ENCODE results near the gene RAB37. TPM values are rescaled to one million over a fixed set of nuclear protein-coding genes. Genes with fewer than 3 reads are reported as not detected.

The RAB37 gene
- total and polyA plus RNA-seq, 2 donors from 2014 or later, result 1.7 to 5.6 TPM

DNA sequence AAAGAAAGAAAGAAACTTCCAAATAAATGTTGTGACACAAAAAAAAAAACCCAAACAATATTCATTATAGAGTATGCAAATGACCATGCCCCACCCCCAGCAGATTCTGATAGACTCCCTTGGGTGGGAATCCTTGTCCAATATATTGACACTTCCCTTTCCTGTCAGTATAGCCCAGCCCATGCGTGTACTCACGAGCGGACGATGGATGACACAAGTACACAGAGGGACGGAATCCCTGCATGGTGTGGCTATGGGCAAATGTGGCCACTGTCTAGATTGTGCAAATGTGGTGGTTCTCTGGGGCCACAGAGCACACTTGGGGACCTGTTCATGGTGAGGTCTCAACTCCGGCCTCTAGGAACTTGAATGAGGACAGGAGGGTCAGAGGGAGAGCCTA lies 3.1 kb downstream of the RAB37 start:
- no peak for DNase-seq
- FAIRE-seq, result no peak
- Histone ChIP-seq H3K4me1 (ENCODE audit: control insufficient read depth in 2 of 3, insufficient read depth in 2 of 3, low read depth in 1 of 3, low read length in 3 of 3) (peaks cover 0 to 18% (median 0%) of the 10 kb centered on the region in 3 donors), H3K27ac (ENCODE audit: low read depth in 2 of 2, low read length in 2 of 2) (no peak overlapping the region), H3K4me3 (ENCODE audit: low read length in 3 of 3) (no peak overlapping the region), H3K36me3 (ENCODE audit: control insufficient read depth in 2 of 3, insufficient read depth in 3 of 3, low read length in 3 of 3) (no peaks in the 10 kb centered on the region), H3K9me3 (ENCODE audit: control insufficient read depth in 2 of 3, insufficient read depth in 1 of 3, low read length in 3 of 3) (no peaks in the 10 kb centered on the region), H3K9ac (ENCODE audit: low read length in 3 of 3) (no peak overlapping the region), H3K27me3 (ENCODE audit: control insufficient read depth, insufficient read depth, low read length) (no peaks in the 10 kb centered on the region)
- TF ChIP-seq, protein P1, sequence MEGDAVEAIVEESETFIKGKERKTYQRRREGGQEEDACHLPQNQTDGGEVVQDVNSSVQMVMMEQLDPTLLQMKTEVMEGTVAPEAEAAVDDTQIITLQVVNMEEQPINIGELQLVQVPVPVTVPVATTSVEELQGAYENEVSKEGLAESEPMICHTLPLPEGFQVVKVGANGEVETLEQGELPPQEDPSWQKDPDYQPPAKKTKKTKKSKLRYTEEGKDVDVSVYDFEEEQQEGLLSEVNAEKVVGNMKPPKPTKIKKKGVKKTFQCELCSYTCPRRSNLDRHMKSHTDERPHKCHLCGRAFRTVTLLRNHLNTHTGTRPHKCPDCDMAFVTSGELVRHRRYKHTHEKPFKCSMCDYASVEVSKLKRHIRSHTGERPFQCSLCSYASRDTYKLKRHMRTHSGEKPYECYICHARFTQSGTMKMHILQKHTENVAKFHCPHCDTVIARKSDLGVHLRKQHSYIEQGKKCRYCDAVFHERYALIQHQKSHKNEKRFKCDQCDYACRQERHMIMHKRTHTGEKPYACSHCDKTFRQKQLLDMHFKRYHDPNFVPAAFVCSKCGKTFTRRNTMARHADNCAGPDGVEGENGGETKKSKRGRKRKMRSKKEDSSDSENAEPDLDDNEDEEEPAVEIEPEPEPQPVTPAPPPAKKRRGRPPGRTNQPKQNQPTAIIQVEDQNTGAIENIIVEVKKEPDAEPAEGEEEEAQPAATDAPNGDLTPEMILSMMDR (IDR thresholded peaks at IDR 0.05; ENCODE audit: borderline replicate concordance, extremely low read depth, insufficient read depth), result no peak
- intact Hi-C loops (cut with DNase I), result loop anchor here (10.0 kb wide), 1 partner anchor 125 kb away; no protein-coding TSS in a partner anchor

GRCh38 chr17:74740641-74741387 lies 3.8 kb downstream of the RAB37 start:
- no peak for FAIRE-seq
- intact Hi-C loops (cut with DNase I), result loop anchor here (10.0 kb wide), 1 partner anchor 124 kb away; no protein-coding TSS in a partner anchor
- H3K4me1 ChIP-seq (ENCODE audit: control insufficient read depth in 2 of 3, insufficient read depth in 2 of 3, low read depth in 1 of 3, low read length in 3 of 3), result peaks cover 0 to 20% (median 0%) of the 10 kb centered on the region in 3 donors
- H3K4me3 ChIP-seq (ENCODE audit: low read length in 3 of 3), result no peak overlapping the region
- no peaks in the 10 kb centered on the region for H3K27me3 ChIP-seq (ENCODE audit: control insufficient read depth, insufficient read depth, low read length)
- no peak for DNase-seq
- H3K9ac ChIP-seq (ENCODE audit: low read length in 3 of 3), result no peak overlapping the region
- TF ChIP-seq, protein P1 (IDR thresholded peaks at IDR 0.05; ENCODE audit: borderline replicate concordance, extremely low read depth, insufficient read depth), result no peak
- H3K9me3 ChIP-seq (ENCODE audit: control insufficient read depth in 2 of 3, insufficient read depth in 1 of 3, low read length in 3 of 3), result no peaks in the 10 kb centered on the region
- H3K27ac ChIP-seq (ENCODE audit: low read depth in 2 of 2, low read length in 2 of 2), result no peak overlapping the region
- no peaks in the 10 kb centered on the region for H3K36me3 ChIP-seq (ENCODE audit: control insufficient read depth in 2 of 3, insufficient read depth in 3 of 3, low read length in 3 of 3)

GRCh38 chr17:74742153-74742515 lies 5.1 kb downstream of the RAB37 start:
- Histone ChIP-seq H3K27me3 (ENCODE audit: control insufficient read depth, insufficient read depth, low read length) (no peaks in the 10 kb centered on the region), H3K4me3 (ENCODE audit: low read length in 3 of 3) (no peak overlapping the region), H3K4me1 (ENCODE audit: control insufficient read depth in 2 of 3, insufficient read depth in 2 of 3, low read depth in 1 of 3, low read length in 3 of 3) (peaks cover 0 to 27% (median 3%) of the 10 kb centered on the region in 3 donors), H3K9me3 (ENCODE audit: control insufficient read depth in 2 of 3, insufficient read depth in 1 of 3, low read length in 3 of 3) (no peaks in the 10 kb centered on the region), H3K36me3 (ENCODE audit: control insufficient read depth in 2 of 3, insufficient read depth in 3 of 3, low read length in 3 of 3) (no peaks in the 10 kb centered on the region), H3K27ac (ENCODE audit: low read depth in 2 of 2, low read length in 2 of 2) (no peak overlapping the region), H3K9ac (ENCODE audit: low read length in 3 of 3) (no peak overlapping the region)
- FAIRE-seq (no peak), DNase-seq (no peak)
- intact Hi-C loops (cut with DNase I), result loop anchor here (10.0 kb wide), 1 partner anchor 123 kb away; no protein-coding TSS in a partner anchor
- TF ChIP-seq, protein P1 (IDR thresholded peaks at IDR 0.05; ENCODE audit: borderline replicate concordance, extremely low read depth, insufficient read depth), result no peak

Data from kidney (tissue), 14 donors.